ENCODE measurements around the gene THAP6. TPM values are rescaled to one million over a fixed set of nuclear protein-coding genes. Genes with fewer than 3 reads are reported as not detected.

THAP6 gene
- total RNA-seq, 1 donor from 2014 or later, result 9.7 TPM

GRCh38 chr4:75566911-75567310 lies 52.6 kb downstream of the THAP6 start:
- TF ChIP-seq CTCF (IDR thresholded peaks at IDR 0.05; ENCODE audit: insufficient read depth, low read length, severe bottlenecking), result no peak
- DNase-seq (ENCODE audit: low read depth) (no peak), FAIRE-seq (no peak)
- no peaks in the 10 kb centered on the region for H3K36me3 ChIP-seq (ENCODE audit: control insufficient read depth, insufficient read depth, low read length)
- H3K4me3 ChIP-seq (ENCODE audit: low read depth, low read length), result no peak overlapping the region
- H3K27me3 ChIP-seq (ENCODE audit: control insufficient read depth, insufficient read depth, low read length), result no peaks in the 10 kb centered on the region

GRCh38 chr4:75567725-75568124 lies 53.5 kb downstream of the THAP6 start:
- Histone ChIP-seq H3K4me3 (ENCODE audit: low read depth, low read length) (no peak overlapping the region), H3K27me3 (ENCODE audit: control insufficient read depth, insufficient read depth, low read length) (no peaks in the 10 kb centered on the region), H3K36me3 (ENCODE audit: control insufficient read depth, insufficient read depth, low read length) (no peaks in the 10 kb centered on the region)
- TF ChIP-seq CTCF (IDR thresholded peaks at IDR 0.05; ENCODE audit: insufficient read depth, low read length, severe bottlenecking), result no peak
- DNase-seq (ENCODE audit: low read depth) (no peak), FAIRE-seq (no peak)

Other genes starting within 250 kb of the THAP6 start
- gene RCHY1, start 70 bp upstream of the THAP6 start, total RNA-seq, result 22.6 and 30.0 TPM in 2 replicates
- gene ODAPH, start 41.6 kb downstream of the THAP6 start, total RNA-seq, result not detected in 2 replicates
- gene CDKL2, start 116.1 kb downstream of the THAP6 start, total RNA-seq, result 0.90 and 1.3 TPM in 2 replicates
- gene G3BP2, start 158.9 kb downstream of the THAP6 start, total RNA-seq, result 190 and 204 TPM in 2 replicates
- gene USO1, start 210.1 kb downstream of the THAP6 start, total RNA-seq, result 74.6 and 89.5 TPM in 2 replicates

Measured in bronchial epithelial cell (primary cell).